ENCODE results near the gene ADGRF3.

DNA sequence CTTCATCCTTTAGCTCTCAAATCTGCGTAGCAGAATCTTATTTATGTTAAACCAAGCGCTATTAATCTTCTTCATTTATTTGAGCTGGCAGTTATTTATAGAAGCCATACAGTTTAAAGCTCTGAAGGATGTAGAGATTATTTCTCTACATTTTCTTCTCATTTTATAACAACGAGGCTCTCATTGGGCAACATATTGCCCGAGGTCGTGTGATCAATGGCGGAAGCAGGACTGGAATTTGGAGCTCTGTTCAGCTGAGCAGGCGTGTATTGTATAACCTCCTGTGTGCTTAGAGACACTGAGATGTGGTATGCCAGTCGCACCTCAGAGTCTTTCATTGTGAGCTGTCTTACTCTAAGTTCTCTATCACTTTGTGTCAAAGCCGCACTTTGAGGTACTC lies 37.6 kb upstream of the ADGRF3 start:
- TF ChIP-seq, protein P1, sequence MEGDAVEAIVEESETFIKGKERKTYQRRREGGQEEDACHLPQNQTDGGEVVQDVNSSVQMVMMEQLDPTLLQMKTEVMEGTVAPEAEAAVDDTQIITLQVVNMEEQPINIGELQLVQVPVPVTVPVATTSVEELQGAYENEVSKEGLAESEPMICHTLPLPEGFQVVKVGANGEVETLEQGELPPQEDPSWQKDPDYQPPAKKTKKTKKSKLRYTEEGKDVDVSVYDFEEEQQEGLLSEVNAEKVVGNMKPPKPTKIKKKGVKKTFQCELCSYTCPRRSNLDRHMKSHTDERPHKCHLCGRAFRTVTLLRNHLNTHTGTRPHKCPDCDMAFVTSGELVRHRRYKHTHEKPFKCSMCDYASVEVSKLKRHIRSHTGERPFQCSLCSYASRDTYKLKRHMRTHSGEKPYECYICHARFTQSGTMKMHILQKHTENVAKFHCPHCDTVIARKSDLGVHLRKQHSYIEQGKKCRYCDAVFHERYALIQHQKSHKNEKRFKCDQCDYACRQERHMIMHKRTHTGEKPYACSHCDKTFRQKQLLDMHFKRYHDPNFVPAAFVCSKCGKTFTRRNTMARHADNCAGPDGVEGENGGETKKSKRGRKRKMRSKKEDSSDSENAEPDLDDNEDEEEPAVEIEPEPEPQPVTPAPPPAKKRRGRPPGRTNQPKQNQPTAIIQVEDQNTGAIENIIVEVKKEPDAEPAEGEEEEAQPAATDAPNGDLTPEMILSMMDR (IDR thresholded peaks at IDR 0.05), result no peak
- TF ChIP-seq POLR2A (IDR thresholded peaks at IDR 0.05), result no peak

Data from uterus (tissue), 2 donors.